ENCODE data around the gene MEDAG.

Gene MEDAG

DNA sequence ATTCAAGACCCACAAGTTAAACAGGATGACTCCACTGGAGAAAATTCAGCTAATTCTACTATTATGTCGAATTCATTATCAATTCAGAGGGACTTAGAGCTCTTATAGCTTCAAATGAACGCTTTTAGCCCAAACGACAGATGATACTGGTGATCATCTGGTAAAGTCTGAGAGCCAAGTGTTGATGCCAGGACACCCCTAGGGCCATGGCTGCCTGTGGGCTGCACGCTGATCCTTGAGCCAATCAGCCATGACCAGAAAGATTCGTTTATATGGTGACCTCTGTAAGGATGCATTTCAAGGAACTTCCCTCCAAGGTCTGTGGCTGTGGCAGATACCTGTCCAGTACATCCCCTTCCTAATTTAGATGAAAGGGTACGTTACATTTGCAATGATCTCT is 10.9 kb downstream of the MEDAG start:
- Mint-ChIP-seq H3K9me3 (no peaks in the 10 kb centered on the region), H3K4me1 (peaks cover 8% of the 10 kb centered on the region), H3K36me3 (ENCODE audit: low read depth) (no peaks in the 10 kb centered on the region), H3K4me3 (no peak overlapping the region), H3K27ac (no peak overlapping the region), H3K27me3 (ENCODE audit: low read depth) (peaks cover 16% of the 10 kb centered on the region)
- TF ChIP-seq, protein P1, sequence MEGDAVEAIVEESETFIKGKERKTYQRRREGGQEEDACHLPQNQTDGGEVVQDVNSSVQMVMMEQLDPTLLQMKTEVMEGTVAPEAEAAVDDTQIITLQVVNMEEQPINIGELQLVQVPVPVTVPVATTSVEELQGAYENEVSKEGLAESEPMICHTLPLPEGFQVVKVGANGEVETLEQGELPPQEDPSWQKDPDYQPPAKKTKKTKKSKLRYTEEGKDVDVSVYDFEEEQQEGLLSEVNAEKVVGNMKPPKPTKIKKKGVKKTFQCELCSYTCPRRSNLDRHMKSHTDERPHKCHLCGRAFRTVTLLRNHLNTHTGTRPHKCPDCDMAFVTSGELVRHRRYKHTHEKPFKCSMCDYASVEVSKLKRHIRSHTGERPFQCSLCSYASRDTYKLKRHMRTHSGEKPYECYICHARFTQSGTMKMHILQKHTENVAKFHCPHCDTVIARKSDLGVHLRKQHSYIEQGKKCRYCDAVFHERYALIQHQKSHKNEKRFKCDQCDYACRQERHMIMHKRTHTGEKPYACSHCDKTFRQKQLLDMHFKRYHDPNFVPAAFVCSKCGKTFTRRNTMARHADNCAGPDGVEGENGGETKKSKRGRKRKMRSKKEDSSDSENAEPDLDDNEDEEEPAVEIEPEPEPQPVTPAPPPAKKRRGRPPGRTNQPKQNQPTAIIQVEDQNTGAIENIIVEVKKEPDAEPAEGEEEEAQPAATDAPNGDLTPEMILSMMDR (IDR thresholded peaks at IDR 0.05; ENCODE audit: unreplicated experiment in 3 of 3) = no peak

DNA sequence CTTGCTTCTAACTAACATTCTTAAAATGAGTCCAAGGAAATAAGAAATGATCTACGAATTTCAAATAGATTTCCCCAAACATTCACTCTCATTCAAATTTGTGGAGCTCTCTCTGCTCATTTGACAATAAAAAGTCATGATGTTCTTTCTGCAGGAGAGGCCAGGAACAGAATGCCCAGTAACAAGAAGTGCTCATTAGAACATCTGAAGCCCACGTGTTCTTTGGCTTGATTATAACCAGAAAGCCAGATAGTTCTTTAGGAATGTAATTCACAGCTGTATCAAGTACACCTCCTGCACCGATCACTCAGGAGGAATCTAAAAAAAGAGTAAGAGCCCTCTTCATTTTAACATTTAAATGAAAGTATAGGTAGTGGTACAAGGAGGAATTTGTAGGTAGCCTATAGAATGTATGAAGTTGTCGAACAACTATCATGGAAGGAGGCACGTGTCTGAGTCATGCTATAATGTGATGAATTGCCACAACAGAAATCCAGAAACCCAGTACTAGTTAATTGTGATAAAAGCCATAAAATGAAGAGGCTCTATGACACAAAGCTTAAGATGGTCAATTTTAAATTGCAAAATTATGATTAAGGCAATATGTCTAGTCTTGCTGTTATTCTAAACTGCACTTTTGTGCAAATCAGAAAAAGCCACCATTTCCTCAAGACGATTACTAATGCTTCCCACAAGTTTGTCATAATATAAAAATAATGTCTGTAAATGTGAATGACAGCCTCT is 12.8 kb downstream of the MEDAG start:
- no peak overlapping the region for H3K27ac Mint-ChIP-seq
- peaks cover 5% of the 10 kb centered on the region for H3K4me1 Mint-ChIP-seq
- H3K4me3 Mint-ChIP-seq = no peak overlapping the region

DNA sequence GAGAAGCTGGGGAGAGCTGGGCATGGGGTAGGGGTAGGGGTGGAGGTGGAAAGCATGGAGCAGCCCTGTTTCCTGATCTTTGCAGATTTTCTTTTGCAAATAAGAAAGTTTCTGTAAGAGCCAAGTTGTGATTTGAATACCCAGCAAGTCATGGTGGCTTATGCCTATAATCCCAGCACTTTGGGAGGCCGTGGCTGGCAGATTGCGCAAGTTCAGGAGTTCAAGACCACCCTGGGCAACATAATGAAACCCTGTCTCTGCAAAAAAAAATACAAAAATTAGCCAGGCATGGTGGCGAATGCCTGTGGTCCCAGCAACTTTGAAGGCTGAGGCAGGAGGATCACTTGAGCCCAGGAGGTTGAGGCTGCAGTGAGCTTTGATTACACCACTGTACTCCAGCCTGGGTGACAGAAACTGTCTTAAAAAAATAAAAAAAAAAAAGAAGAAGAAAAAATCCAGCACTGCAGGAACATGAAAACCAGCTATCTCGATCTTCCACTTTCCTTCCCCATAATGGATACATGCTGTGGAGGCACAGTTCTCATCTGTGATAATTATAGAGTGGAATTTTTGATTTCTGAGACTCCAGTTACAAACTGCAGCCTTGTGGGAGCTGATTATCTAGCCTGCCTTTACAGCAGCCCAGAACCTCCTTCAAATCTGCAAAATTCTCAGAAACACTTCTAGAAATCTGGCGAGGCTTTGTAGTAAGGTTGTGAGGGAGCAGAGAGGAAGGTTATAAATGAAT is 14.3 kb downstream of the MEDAG start:
- H3K4me3 Mint-ChIP-seq = no peak overlapping the region
- H3K36me3 Mint-ChIP-seq (ENCODE audit: low read depth) = no peaks in the 10 kb centered on the region
- TF ChIP-seq, protein P1 (IDR thresholded peaks at IDR 0.05; ENCODE audit: unreplicated experiment in 3 of 3) = no peak
- H3K27me3 Mint-ChIP-seq (ENCODE audit: low read depth) = peaks cover 16% of the 10 kb centered on the region
- H3K4me1 Mint-ChIP-seq = peaks cover 5% of the 10 kb centered on the region
- no peaks in the 10 kb centered on the region for H3K9me3 Mint-ChIP-seq
- H3K27ac Mint-ChIP-seq = no peak overlapping the region

More for the DNA sequence above, 12.8 kb downstream of the MEDAG start:
- Mint-ChIP-seq H3K27me3 (ENCODE audit: low read depth) (peaks cover 16% of the 10 kb centered on the region), H3K36me3 (ENCODE audit: low read depth) (no peaks in the 10 kb centered on the region), H3K9me3 (no peaks in the 10 kb centered on the region)
- TF ChIP-seq, protein P1 (IDR thresholded peaks at IDR 0.05; ENCODE audit: unreplicated experiment in 3 of 3) = no peak

DNA sequence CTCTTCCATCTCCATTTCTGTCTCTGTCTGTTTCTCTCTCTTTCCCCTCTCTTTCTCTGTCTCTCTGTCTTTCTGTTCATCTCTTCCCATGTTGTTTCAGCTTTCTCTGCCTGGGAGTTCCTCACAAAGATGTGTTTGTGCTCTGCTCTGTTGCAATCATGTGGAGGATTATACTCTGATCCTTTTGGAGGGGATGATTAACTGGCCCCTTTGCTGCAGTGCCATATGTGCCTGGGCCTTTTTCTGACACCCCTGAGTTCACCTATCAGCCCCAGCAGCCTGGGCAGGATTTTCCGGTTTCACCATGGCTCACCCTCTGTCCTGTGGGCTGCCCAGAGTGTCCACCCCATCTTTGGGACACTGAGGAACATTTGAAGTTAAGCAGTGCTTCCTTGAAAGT is 17.3 kb downstream of the MEDAG start:
- H3K4me1 Mint-ChIP-seq = no peaks in the 10 kb centered on the region
- H3K9me3 Mint-ChIP-seq = no peaks in the 10 kb centered on the region
- H3K27me3 Mint-ChIP-seq (ENCODE audit: low read depth) = no peaks in the 10 kb centered on the region
- H3K36me3 Mint-ChIP-seq (ENCODE audit: low read depth) = no peaks in the 10 kb centered on the region
- no peak overlapping the region for H3K4me3 Mint-ChIP-seq
- TF ChIP-seq, protein P1 (IDR thresholded peaks at IDR 0.05; ENCODE audit: unreplicated experiment in 3 of 3) = no peak
- no peak overlapping the region for H3K27ac Mint-ChIP-seq

DNA sequence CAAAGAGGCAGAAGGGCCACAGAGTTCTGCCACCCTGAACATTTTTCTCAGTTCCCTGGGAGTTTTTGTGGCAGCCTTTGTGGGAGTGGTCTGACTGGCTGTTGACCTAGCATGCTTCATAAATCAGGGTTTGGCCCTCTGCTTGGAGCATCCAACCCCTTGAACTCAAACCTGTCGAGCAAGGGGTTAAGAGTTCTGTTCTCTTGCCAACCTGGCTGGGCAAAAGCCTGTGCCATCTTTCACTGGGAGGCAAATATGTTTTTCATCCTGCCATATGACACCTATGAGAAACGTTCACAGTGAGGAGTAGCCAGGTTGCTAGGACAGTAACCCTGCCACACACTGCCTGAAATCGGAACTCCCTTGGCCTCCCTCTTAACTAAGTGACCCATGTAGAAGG is 18.6 kb downstream of the MEDAG start:
- H3K27ac Mint-ChIP-seq = no peak overlapping the region
- H3K9me3 Mint-ChIP-seq = no peaks in the 10 kb centered on the region
- H3K4me1 Mint-ChIP-seq = no peaks in the 10 kb centered on the region
- H3K27me3 Mint-ChIP-seq (ENCODE audit: low read depth) = peaks cover 3% of the 10 kb centered on the region
- no peaks in the 10 kb centered on the region for H3K36me3 Mint-ChIP-seq (ENCODE audit: low read depth)
- no peak overlapping the region for H3K4me3 Mint-ChIP-seq
- TF ChIP-seq, protein P1 (IDR thresholded peaks at IDR 0.05; ENCODE audit: unreplicated experiment in 3 of 3) = no peak

Data from nephron (organoid).